ENCODE data around the gene ZNF532.

ZNF532 gene

DNA sequence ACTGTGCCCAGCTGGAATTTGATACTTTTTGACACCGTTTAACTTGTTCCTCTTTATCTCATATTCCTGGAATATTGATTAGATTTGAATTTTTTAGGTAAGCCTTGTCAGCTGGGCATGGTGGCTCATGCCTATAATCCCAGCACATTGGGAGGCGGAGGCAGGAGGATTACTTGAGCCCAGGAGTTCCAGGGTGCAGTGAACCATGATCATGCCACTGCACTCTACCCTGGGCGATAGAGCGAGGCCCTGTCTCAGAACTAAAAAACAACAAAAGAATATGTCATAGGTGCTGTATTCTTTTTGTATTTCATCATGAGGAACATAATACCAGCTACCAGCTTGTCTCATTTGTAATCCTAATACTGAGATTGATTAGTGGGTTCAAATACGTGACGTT is 90.3 kb downstream of the ZNF532 start:
- Histone ChIP-seq H3K27ac (no peak overlapping the region), H3K36me3 (ENCODE audit: insufficient read depth, low read length) (peaks cover 56% of the 10 kb centered on the region), H3K9me3 (ENCODE audit: low read depth, low read length) (no peaks in the 10 kb centered on the region), H3K9ac (ENCODE audit: insufficient read length) (no peak overlapping the region), H3K4me3 (no peak overlapping the region)
- no peak for TF ChIP-seq POLR2AphosphoS5 (IDR thresholded peaks at IDR 0.05; ENCODE audit: borderline replicate concordance, low read depth, low read length)
- no peak for TF ChIP-seq EZH2 (IDR thresholded peaks at IDR 0.05)
- no peak for TF ChIP-seq FOXP2 (optimal IDR thresholded peaks at IDR 0.05; ENCODE audit: control extremely low read depth, extremely low read length, insufficient read depth)
- DNase-seq (ENCODE audit: low read depth, low spot score) = no peak

DNA sequence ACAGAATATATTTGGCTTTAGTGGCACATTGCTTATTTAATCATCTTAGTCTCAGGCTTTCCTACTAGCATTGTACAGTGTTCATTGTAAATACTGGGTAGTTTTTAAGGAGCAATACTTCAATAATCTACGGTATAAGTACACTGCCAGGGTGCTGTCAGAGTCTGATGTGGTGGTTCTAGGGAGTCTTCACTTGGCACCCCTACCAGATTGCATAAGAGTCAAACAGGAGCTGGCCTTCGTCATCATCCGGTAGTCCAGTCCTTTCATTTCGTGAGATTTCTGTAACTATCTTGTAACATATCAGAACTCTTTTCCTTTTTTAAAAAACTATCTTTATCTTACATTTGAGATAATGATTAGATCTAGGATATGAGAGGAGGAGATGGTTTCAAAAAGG is 91.1 kb downstream of the ZNF532 start:
- Histone ChIP-seq H3K9ac (ENCODE audit: insufficient read length) (no peak overlapping the region), H3K36me3 (ENCODE audit: insufficient read depth, low read length) (peaks cover 55% of the 10 kb centered on the region), H3K27ac (no peak overlapping the region), H3K9me3 (ENCODE audit: low read depth, low read length) (no peaks in the 10 kb centered on the region), H3K4me3 (no peak overlapping the region)
- TF ChIP-seq FOXP2 (optimal IDR thresholded peaks at IDR 0.05; ENCODE audit: control extremely low read depth, extremely low read length, insufficient read depth) (no peak), POLR2AphosphoS5 (IDR thresholded peaks at IDR 0.05; ENCODE audit: borderline replicate concordance, low read depth, low read length) (no peak), EZH2 (IDR thresholded peaks at IDR 0.05) (no peak)
- DNase-seq (ENCODE audit: low read depth, low spot score) = no peak

DNA sequence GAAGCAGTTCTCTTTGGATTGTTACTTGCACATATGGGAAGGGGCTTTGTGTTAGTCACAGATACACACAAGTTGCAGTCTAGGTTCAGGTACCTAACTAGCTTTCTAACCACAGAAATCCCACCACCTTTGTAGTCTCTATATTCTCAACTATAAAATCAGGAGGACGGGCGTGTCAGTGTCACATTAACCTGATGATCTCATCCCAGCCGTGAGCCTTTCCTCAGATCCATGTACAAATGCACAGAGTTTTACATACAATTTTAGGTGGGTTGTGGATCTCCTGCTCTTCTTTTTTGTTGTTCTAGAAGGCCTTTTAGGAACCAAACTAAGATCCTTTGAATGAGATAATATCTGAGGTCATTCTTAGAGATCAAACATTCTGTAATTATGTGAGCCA is 94.0 kb downstream of the ZNF532 start:
- H3K9me3 ChIP-seq (ENCODE audit: low read depth, low read length) = no peaks in the 10 kb centered on the region
- TF ChIP-seq EZH2 (IDR thresholded peaks at IDR 0.05) (no peak), POLR2AphosphoS5 (IDR thresholded peaks at IDR 0.05; ENCODE audit: borderline replicate concordance, low read depth, low read length) (no peak), FOXP2 (optimal IDR thresholded peaks at IDR 0.05; ENCODE audit: control extremely low read depth, extremely low read length, insufficient read depth) (no peak)
- peaks cover 63% of the 10 kb centered on the region for H3K36me3 ChIP-seq (ENCODE audit: insufficient read depth, low read length)
- no peak overlapping the region for H3K9ac ChIP-seq (ENCODE audit: insufficient read length)
- H3K4me3 ChIP-seq = no peak overlapping the region
- H3K27ac ChIP-seq = no peak overlapping the region
- DNase-seq (ENCODE audit: low read depth, low spot score) = no peak

- no peaks in the 10 kb centered on the region for H3K9me3 ChIP-seq (ENCODE audit: low read depth, low read length)
- no peak overlapping the region for H3K4me3 ChIP-seq
These were observed 95.8 kb downstream of the ZNF532 start for GRCh38 chr18:58960508-58960907.

GRCh38 chr18:58960946-58961722 is 96.5 kb downstream of the ZNF532 start:
- Histone ChIP-seq H3K9ac (ENCODE audit: insufficient read length) (no peak overlapping the region), H3K36me3 (ENCODE audit: insufficient read depth, low read length) (peaks cover 40% of the 10 kb centered on the region)

More at GRCh38 chr18:58960508-58960907, 95.8 kb downstream of the ZNF532 start:
- Histone ChIP-seq H3K9ac (ENCODE audit: insufficient read length) (no peak overlapping the region), H3K27ac (no peak overlapping the region), H3K36me3 (ENCODE audit: insufficient read depth, low read length) (peaks cover 46% of the 10 kb centered on the region)
- DNase-seq (ENCODE audit: low read depth, low spot score) = no peak
- TF ChIP-seq EZH2 (IDR thresholded peaks at IDR 0.05) (no peak), POLR2AphosphoS5 (IDR thresholded peaks at IDR 0.05; ENCODE audit: borderline replicate concordance, low read depth, low read length) (no peak), FOXP2 (optimal IDR thresholded peaks at IDR 0.05; ENCODE audit: control extremely low read depth, extremely low read length, insufficient read depth) (no peak)

GRCh38 chr18:58962336-58962735 is 97.7 kb downstream of the ZNF532 start:
- peaks cover 40% of the 10 kb centered on the region for H3K36me3 ChIP-seq (ENCODE audit: insufficient read depth, low read length)

More at GRCh38 chr18:58960946-58961722, 96.5 kb downstream of the ZNF532 start:
- no peak for DNase-seq (ENCODE audit: low read depth, low spot score)
- no peak for TF ChIP-seq EZH2 (IDR thresholded peaks at IDR 0.05)
- no peak for TF ChIP-seq POLR2AphosphoS5 (IDR thresholded peaks at IDR 0.05; ENCODE audit: borderline replicate concordance, low read depth, low read length)
- no peak for TF ChIP-seq FOXP2 (optimal IDR thresholded peaks at IDR 0.05; ENCODE audit: control extremely low read depth, extremely low read length, insufficient read depth)
- Histone ChIP-seq H3K9me3 (ENCODE audit: low read depth, low read length) (no peaks in the 10 kb centered on the region), H3K27ac (no peak overlapping the region), H3K4me3 (no peak overlapping the region)

GRCh38 chr18:58965291-58966004 is 100.8 kb downstream of the ZNF532 start:
- Histone ChIP-seq H3K9ac (ENCODE audit: insufficient read length) (no peak overlapping the region), H3K4me3 (no peak overlapping the region), H3K9me3 (ENCODE audit: low read depth, low read length) (no peaks in the 10 kb centered on the region), H3K27ac (peak overlapping the region; percentile 64; the same call in 1 of the 2 replicates), H3K36me3 (ENCODE audit: insufficient read depth, low read length) (peaks cover 41% of the 10 kb centered on the region)
- TF ChIP-seq POLR2AphosphoS5 (IDR thresholded peaks at IDR 0.05; ENCODE audit: borderline replicate concordance, low read depth, low read length) = no peak
- DNase-seq (ENCODE audit: low read depth, low spot score) = no peak

More at GRCh38 chr18:58962336-58962735, 97.7 kb downstream of the ZNF532 start:
- H3K9ac ChIP-seq (ENCODE audit: insufficient read length) = no peak overlapping the region
- TF ChIP-seq FOXP2 (optimal IDR thresholded peaks at IDR 0.05; ENCODE audit: control extremely low read depth, extremely low read length, insufficient read depth) = no peak
- TF ChIP-seq EZH2 (IDR thresholded peaks at IDR 0.05) = no peak
- TF ChIP-seq POLR2AphosphoS5 (IDR thresholded peaks at IDR 0.05; ENCODE audit: borderline replicate concordance, low read depth, low read length) = no peak
- no peak overlapping the region for H3K4me3 ChIP-seq
- no peak overlapping the region for H3K27ac ChIP-seq
- DNase-seq (ENCODE audit: low read depth, low spot score) = no peak
- no peaks in the 10 kb centered on the region for H3K9me3 ChIP-seq (ENCODE audit: low read depth, low read length)

DNA sequence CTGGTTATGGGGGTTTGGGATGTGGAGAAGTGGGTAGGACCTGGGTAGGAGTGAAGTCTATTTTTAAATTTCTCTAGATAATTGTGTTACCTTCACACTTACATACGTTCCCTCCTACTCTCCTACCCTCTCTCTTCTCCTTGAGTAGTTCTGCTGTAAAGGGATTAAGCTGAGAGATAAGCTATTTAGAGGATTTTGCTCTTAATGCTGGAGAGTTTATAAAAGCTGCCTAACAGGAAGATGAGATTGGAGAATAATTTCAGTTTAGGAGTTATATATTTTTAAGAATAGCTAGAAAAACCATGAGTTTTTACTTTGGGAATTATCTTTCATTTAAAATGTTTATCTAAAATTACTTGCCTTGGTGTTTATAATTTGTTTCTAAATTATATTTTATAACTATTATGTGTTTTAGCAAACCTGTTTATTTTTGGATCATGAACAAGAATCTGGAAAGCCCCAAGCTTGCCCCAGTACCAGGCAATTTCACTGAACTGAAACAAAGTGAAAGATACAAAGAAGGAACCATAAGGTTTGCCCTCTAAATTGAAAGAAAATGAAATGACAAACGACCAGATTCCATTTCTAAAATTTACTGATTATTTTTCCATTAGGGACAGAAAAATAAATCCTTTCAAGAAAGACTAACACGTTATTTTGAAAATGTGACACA is 101.5 kb downstream of the ZNF532 start:
- H3K9me3 ChIP-seq (ENCODE audit: low read depth, low read length) = no peaks in the 10 kb centered on the region
- TF ChIP-seq POLR2AphosphoS5 (IDR thresholded peaks at IDR 0.05; ENCODE audit: borderline replicate concordance, low read depth, low read length) (no peak), FOXP2 (optimal IDR thresholded peaks at IDR 0.05; ENCODE audit: control extremely low read depth, extremely low read length, insufficient read depth) (no peak), EZH2 (IDR thresholded peaks at IDR 0.05) (no peak)
- peaks cover 41% of the 10 kb centered on the region for H3K36me3 ChIP-seq (ENCODE audit: insufficient read depth, low read length)
- H3K4me3 ChIP-seq = no peak overlapping the region
- H3K27ac ChIP-seq = peak overlapping the region; percentile 64; the same call in 1 of the 2 replicates
- DNase-seq (ENCODE audit: low read depth, low spot score) = no peak
- no peak overlapping the region for H3K9ac ChIP-seq (ENCODE audit: insufficient read length)

Data from SK-N-MC (cell line).